ENCODE data around the gene FEN1.

The FEN1 gene, protein sequence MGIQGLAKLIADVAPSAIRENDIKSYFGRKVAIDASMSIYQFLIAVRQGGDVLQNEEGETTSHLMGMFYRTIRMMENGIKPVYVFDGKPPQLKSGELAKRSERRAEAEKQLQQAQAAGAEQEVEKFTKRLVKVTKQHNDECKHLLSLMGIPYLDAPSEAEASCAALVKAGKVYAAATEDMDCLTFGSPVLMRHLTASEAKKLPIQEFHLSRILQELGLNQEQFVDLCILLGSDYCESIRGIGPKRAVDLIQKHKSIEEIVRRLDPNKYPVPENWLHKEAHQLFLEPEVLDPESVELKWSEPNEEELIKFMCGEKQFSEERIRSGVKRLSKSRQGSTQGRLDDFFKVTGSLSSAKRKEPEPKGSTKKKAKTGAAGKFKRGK

DNA sequence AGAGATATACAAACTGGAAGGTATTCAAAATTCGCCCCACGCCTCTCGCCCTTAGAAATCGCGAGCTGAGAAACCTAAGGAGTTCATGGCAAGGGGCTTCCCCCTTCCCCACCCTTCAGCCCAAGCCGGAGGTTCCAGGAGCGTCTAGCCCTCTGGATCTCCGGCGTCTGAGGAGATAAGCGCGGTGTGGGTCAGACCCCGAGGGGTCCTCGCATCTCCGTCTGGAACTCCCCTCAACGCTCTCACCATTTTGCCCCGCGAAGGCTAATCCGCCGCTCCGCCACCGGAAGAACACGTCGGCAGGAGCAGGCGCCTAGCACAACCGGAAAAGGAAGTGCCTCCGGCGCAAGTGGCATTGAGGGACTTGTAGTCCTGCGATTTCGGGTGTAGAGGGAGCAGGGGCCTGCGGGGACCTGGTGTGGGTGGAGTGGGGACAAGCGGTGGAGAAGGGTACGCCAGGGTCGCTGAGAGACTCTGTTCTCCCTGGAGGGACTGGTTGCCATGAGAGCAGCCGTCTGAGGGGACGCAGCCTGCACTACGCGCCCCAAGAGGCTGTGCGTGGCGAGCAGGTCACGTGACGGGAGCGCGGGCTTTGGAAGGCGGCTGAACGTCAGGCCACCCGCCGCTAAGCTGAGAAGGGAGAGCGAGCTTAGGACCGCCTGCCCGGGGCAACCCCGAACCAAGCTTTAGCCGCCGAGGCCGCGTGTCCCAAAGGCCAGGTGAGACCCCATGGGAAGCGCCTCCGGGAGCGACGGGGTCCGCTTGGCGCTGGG is at the start of gene FEN1, which contains the start of gene TMEM258:
Gene FEN1 (plus strand): TSS at position 602 of the 773 bp plus-strand sequence. CDS start 2,451 bp downstream, outside the sequence.
Gene TMEM258 (minus strand): TSS at position 290 of the 773 bp plus-strand sequence. CDS start 41 bp downstream, at position 249.
- DNase-seq = peak; percentile 88

DNA sequence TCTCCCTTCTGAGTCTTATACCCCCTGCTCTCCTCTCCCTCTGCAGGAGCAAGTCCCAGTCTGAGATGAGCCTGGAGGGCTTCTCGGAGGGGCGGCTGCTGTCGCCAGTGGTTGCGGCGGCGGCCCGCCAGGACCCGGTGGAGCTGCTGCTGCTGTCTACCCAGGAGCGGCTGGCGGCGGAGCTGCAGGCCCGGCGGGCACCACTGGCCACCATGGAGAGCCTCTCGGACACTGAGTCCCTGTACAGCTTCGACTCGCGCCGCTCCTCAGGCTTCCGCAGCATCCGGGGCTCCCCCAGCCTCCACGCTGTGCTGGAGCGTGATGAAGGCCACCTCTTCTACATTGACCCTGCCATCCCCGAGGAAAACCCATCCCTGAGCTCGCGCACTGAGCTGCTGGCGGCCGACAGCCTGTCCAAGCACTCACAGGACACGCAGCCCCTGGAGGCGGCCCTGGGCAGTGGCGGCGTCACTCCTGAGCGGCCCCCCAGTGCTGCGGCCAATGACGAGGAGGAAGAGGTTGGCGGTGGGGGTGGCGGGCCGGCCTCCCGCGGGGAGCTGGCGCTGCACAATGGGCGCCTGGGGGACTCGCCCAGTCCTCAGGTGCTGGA is 49.1 kb upstream of the FEN1 start:
- no peak for DNase-seq

DNA sequence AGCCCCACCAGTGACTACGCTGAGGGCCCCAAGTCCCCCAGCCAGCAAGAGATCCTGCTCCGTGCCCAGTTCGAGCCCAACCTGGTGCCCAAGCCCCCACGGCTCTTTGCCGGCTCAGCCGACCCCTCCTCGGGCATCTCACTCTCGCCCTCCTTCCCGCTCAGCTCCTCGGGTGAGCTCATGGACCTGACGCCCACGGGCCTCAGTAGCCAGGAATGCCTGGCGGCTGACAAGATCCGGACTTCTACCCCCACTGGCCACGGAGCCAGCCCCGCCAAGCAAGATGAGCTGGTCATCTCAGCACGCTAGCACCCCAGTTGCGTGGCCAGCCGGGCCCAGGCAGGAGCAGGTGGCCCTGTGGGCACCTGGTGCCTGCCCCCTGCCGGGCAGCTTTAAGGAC is 48.5 kb upstream of the FEN1 start:
- no peak for DNase-seq

DNA sequence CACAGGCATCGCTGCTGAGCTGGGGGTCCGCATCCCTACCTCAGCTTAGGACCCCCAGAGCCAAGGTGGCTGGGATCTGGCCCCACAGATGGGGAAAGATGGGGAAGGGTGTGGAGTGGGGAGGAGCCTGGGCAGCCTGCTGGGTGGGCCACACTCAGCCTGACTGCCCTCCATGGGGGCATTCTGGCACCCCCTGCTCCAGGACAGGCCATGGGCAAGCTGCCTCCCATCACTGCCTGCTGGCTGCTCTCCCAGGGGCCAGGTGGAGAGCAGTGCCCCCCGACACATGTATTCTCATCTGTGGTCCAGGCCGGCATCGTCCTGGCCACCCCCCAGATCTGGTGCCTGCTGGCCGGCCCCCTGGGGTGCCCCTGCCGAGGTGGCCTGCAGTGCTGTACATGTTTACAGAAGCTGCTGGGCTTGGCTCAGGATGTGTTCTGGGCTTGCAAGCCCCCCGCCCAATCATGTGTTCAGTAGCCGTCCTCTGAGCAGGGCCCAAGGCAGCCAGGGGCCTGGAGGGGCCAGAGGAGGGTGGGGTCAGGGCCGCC is 48.0 kb upstream of the FEN1 start:
- no peak for DNase-seq

DNA sequence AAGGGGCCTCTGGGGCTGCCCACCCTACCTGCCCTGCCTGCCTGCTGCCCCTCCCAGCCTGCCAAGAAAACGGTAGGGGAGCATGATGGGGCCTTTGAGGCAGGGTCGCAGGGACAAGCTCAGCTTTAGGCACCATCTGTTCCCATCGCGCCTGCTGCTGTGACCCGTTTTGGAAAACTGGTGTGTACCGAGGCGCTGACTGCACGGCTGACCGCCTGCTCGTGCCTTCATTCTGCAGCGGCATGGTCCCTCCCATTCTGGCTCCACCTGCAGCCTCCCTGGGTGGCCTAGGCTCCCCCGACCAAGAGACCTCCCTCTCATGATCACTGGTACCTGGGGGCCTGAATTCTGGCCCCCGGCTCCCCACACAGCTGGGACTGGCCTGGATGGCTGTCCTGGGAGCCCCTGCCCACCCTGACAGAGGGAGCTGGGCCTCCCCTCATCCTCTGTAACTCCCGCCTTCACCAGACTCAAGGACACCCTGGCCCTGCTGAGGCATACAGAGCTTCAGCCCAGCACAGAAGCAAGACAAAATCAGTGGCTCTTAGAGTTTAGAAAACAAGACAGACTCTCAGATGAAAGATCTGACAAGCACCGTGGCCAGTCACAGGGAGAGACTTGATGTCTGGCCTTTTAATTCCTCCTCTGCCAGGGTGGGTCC is 46.8 kb upstream of the FEN1 start:
- DNase-seq = no peak

DNA sequence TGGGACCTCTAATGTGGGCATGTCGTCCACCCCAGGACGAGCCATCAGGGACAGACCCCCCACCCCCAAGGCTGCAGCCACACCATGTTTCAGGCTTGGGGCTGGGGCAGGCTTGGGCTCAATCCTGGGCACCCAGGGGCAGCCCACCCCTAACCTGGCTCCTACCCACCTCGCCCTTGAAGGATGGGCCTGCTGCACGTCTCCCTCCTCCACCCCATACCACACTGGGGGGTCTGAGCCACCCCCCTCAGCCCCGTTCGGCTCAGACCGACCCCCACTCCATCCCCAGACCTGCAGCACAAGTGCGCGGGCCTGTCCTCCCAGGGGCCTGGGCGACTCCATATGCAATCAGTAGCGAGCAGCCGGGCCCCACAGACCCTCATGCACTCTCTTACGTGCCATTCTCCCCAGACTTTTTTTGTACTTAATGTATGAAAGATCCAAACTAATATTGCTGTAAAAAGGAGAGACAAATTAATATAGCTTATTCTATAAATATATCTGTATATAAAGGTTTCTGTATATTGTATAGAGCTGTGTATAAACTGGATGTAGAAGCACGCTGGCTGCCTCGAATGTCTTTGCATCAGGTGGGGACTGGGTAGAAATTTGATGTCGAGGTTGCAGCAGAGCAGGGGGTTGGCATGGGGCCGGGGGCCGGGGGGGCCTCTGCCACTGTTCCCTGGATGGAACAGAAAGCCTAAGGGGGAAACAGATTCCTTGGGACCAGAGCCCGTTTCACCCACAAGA is 46.1 kb upstream of the FEN1 start:
- no peak for DNase-seq

DNA sequence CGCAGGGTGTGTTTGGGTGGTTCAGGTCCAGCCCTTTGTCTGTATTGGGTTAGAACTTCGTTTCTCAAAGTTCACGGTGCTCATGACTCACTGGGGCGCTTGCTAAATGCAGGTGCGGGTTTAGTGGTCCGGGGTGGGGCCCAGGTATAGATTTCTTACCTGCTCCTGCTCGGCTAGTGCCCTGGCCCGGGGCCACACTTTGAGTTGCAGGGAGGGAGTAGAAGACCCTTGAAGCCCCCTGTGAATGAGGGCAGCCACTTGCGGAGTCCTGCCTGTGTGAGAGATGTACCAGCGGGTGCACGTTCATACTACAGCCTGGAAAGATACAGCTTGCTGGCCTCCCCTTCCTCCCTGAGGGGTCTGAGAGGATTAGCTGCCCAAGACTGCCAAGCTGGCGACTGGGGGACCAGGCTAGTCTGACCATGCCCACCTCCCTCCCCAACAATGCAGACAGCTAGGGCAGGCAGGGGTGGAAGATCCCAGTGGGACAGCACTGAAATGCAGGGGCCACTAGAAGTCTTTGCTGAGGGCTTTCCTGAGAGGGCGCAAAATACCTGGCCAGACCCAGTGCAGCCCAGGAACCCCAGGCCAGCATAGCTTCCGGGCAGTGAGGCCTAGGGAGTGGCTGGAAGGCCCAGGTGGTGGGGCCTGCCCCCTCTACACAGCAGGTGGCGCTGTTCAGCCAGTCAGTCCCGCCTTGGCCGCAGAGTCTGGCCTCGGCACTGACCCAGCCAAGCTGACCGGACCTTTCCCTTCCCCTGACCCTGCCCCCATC is 45.3 kb upstream of the FEN1 start:
- peak; percentile 59 for DNase-seq

DNA sequence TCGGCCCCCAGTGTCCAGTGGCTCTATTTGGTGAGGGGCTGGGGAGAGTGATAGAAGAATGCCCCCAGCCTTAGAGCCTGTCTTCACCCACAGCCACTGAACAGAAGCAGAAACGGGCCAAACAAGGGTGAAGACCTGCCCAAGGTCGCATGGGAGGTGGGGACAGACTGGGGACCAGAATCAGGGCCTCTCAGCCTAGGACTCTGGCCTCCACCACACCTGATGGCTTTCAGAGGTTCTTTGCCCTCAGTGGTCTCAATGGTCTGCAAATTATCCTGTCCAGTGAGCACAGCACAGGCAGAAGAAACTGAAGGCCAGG is 44.8 kb upstream of the FEN1 start:
- DNase-seq = no peak

DNA sequence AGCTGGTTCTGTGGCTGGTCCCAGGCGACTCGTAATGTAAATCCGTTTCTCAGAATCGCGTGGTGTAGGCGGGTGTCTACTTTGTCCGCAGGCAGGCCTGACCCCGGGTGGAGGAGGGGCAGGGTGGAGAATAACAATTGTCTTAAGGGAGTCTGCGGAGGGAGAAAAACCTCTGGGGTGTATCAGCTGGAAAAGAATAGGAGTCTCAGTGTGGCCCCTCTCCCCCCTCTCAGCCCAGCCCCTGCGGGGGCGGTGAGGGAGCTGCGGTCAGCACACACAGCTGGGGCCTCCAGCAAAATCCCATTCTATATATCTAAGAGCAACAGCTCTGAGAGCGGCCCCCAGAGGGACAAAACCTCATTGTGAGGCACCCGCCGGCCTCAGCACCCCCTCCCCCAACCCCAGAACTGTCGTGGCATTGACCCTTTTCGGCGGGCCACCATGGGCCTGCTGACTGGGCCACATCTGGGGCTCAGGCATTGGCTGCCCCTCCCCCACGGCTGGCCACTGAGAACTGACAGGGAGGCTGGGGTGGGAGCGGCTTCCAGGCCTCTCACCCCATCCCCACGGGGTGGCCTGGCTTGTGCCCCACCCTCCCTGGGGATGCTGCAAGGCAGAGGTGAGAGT is 43.0 kb upstream of the FEN1 start:
- DNase-seq = no peak

DNA sequence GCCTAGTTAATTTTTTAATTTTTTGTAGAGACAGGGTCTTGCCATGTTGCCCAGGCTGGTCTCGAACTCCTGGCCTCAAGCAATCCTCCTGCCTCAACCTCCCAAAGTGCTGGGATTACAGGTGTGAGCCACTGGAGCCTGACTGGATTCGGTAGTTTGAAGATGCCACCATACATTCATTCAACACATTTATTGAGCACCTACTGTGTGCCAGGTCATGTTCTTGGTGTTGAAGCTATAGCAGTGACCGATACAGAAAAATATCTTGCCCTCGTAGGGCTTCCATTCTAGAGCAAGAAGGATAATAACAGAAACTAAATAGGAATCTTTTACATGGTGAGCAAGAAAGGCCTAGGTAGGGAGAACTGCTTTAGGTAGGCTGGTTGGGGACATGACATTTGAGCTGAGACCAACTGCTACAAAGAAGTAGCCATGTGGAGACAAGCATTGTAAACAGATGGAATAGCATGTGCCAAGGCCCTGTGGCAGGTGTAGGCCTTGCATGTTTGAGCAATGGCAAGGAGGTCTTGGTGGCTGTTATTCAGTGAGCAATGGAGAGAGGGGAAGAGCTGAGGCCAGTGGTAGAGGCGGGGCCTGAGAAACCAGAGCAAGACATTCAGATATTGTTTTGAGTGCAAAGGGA is 42.0 kb upstream of the FEN1 start:
- DNase-seq = no peak

DNA sequence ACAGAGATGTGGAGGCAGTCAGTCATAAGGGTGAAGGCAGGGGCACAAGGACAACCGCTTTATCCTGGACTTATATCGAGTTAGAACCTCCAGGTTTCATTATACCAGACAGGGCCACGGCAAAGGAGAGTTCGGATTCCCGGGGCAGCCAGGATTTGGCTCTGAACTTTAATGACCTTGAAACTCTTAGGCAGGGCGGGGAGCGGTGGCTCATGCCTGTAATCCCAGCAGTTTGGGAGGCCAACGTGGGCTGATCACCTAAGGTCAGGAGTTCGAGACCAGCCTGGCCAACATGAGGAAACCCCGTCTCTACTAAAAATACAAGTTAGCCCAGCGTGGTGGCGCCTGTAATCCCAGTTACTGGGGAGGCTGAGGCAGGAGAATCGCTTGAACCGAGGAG is 41.3 kb upstream of the FEN1 start:
- no peak for DNase-seq

DNA sequence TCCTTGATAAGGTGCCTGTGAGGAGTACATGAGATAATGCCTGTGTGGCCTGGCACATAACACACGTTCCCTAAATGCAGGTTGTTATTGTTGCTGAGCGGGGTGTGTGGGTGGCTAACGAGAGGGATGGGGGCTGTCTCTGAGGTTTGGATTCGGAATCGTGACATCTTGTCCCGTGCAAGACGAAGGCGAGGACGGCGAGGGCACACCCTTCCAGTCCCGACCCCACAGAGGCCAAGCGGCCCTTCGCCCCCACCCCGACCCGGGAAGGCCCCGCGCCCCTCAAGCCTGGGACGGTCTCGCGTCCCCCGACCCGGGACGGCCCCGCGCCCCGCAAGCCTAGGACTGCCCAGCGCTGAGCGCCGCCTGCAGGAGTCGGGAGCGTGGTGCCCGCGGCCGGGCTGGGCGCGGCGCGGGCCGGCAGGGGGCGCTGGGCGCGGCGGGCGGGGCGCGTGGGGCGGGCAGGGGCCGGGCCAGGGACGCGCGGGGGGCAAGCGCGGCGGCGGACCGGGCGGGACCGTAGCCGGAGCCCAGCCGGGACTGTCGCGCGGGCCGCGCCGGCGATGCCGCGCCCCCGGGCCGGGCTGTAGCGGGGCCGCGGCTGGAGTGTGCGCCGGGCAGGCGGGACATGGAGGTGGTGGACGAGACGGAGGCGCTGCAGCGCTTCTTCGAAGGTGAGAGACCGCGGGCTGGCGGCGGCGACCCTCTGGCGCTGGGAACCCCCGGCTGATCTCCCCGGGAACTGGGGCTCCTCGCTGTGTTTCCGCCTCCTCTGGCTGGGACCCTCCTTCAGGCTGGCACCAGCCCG is 40.4 kb upstream of the FEN1 start, which contains the start of gene MYRF:
Gene MYRF (plus strand): TSS at position 520 of the 808 bp plus-strand sequence. CDS start 109 bp downstream, at position 629.
- DNase-seq = no peak

DNA sequence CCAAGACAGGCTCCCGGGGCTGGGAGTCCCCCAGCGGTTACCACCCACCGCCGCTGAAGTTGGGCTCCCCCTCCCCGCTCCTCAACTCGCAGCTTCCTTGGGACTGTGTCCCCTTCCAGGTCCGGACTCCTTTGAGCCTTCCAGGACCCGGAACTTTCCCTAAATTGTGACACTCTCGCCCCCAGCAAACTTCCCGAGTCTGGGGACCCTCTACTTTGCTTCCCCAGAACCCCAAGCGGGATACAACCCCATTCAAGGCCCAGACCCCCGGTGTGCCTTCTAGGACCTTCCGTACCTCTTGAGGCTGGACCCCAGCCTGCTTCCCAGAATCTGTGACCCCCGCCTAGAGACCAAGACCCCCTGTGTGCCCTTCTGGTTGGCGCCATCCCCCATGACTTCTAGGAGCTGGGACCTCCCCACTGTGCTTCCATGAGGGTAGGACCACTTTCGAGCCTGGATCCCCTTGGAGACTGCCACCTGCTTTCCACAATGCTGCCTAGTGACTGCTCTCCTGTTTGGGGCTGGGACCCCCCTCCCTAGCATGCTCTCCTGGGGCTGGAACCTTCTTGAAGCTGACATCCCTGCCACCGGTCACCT is 39.7 kb upstream of the FEN1 start:
- DNase-seq = no peak

DNA sequence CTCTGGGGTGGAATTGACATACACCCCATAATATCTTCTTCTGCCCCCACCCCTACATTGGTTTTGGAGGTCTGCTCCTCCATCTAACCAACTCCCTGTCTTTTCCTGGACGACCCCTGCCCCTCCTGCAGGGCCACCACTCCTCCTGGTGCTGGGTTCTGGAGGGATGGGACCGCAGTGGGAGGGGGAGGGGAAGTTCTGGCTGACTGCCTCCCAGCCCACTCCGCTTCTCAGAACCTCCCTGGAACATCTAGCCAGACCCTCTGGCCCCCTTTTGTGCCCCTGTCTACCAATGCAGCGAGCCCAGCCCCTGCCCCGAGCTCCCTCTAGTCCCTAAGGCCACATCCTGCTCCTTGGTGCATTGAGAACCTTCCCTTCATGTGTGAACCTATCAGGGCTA is 39.0 kb upstream of the FEN1 start:
- DNase-seq = no peak

DNA sequence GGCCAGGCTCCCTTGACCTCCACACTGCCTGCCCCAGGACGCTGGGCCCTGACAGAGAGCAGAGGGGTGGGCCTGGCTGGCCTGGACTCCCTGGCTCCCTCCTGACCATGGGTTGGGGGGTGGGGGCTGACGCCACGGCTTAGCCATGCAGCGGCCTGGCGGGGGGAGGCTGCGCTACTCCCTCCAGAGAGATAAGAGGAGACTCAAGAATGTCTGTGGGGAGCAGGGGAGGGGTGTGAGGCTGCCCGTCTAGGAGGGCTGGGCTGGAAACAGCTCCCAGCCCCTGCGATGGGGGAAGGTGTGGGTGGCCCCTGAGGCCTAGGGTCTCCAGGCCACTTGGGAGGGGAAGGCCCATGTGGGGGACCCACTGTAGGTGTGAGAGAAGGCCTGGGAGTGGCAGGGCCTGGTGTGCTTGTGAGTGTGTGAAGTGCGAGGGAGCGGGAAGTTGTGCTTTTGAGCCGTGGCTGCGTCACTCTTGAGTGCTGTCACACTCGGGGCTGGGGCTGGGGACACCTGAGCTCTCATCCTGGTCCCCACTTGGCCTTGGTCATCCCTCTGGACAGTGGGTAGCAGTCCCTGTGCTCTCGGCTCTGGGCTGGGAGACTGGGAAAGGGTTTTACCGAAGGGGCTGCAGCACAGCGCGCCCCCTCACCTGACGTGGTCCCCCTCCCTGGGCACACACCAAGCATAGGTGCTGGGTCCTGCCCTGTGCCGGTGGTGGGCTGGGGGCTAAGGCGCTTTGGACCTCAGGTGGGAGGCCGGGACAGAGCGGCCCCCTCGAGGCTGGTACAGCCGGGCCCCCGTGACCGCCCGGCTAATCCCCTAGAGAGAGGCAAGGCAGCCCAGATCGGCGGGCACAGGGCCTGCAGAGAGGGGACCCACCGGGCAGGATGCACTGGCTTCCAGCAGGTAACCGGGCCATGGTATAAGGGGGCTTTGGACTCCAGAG is 37.9 kb upstream of the FEN1 start:
- peak; percentile 64 for DNase-seq

DNA sequence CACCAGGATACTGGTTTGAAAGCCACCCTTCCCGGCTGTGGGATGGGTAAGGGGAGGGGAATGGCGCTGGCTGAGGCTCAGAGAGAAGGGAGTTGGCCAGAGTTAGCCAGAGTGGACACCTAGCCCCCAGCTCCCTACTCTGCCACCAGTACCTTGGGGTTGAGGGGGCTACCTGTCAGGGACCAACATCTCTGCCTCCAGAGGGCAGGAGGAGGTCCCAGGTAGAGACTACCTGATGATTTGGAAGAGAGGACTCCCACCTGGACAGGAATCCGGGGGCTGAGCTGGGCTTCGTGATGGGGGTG is 36.6 kb upstream of the FEN1 start:
- no peak for DNase-seq

DNA sequence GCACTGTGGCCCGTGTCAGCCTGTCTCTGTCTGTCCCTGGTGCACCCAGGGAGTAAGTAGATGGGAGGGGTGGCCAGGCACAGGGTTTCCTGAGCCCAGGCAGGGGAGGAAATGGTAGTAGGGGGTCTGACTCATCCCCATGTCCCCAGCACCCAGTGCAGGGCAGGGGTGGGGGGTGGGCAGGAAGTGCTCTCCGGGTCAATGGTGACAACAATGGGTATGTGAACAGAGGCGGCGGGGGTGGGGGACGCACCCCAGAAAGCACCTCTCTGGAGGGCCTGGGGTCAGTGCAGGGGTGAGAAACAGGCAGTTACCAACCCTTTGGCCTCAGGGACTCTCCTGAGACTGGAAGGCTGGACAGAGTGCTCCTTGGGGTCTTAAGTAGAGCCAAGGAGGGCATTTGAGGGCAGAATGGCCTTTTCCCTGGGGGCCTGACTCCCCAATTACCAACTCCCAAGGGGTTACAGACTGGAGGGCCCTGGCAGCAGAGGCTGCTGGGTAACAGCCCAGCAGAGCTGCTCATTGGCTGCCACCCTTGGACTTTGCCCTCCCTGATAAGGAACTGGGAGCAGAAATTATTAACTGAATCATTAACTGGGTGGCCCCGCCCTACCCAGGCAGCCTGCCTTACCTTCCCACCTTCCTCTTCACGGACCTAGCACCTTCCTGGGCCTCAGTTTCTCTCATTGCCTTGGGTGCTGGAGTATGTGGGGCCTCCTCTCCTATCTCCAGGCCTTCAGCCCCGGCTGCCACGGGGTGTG is 36.1 kb upstream of the FEN1 start:
- peak; percentile 69 for DNase-seq
